ENCODE measurements around the gene NKD1.

NKD1 gene

GRCh38 chr16:50598256-50598894, 50.2 kb downstream of the NKD1 start:
- H3K4me1 Mint-ChIP-seq, result peaks cover 39% of the 10 kb centered on the region
- no peak overlapping the region for H3K4me3 Mint-ChIP-seq
- no peaks in the 10 kb centered on the region for H3K36me3 Mint-ChIP-seq (ENCODE audit: low read depth)
- H3K27me3 Mint-ChIP-seq, result no peaks in the 10 kb centered on the region
- DNase-seq, result no peak
- no peak overlapping the region for H3K27ac Mint-ChIP-seq
- no peak for ATAC-seq
- H3K9me3 Mint-ChIP-seq, result no peaks in the 10 kb centered on the region

- no peaks in the 10 kb centered on the region for H3K27me3 Mint-ChIP-seq
- no peak overlapping the region for H3K4me3 Mint-ChIP-seq
- no peaks in the 10 kb centered on the region for H3K9me3 Mint-ChIP-seq
- ATAC-seq (no peak), DNase-seq (no peak)
- no peaks in the 10 kb centered on the region for H3K36me3 Mint-ChIP-seq (ENCODE audit: low read depth)
- peak overlapping the region; percentile 22 for H3K27ac Mint-ChIP-seq
- H3K4me1 Mint-ChIP-seq, result peaks cover 43% of the 10 kb centered on the region
Measured at GRCh38 chr16:50598936-50599361, 50.8 kb downstream of the NKD1 start.

GRCh38 chr16:50599494-50599893, 51.3 kb downstream of the NKD1 start:
- no peak overlapping the region for H3K4me3 Mint-ChIP-seq
- H3K9me3 Mint-ChIP-seq, result no peaks in the 10 kb centered on the region
- H3K36me3 Mint-ChIP-seq (ENCODE audit: low read depth), result no peaks in the 10 kb centered on the region
- peaks cover 43% of the 10 kb centered on the region for H3K4me1 Mint-ChIP-seq
- peak; percentile 70 for ATAC-seq
- peak overlapping the region; percentile 22 for H3K27ac Mint-ChIP-seq
- DNase-seq, result no peak
- no peaks in the 10 kb centered on the region for H3K27me3 Mint-ChIP-seq

GRCh38 chr16:50600582-50601283, 52.5 kb downstream of the NKD1 start:
- Mint-ChIP-seq H3K9me3 (no peaks in the 10 kb centered on the region), H3K27ac (no peak overlapping the region), H3K36me3 (ENCODE audit: low read depth) (no peaks in the 10 kb centered on the region), H3K4me1 (peaks cover 43% of the 10 kb centered on the region), H3K27me3 (no peaks in the 10 kb centered on the region), H3K4me3 (no peak overlapping the region)
- no peak for ATAC-seq
- no peak for DNase-seq

- Mint-ChIP-seq H3K9me3 (no peaks in the 10 kb centered on the region), H3K27ac (no peak overlapping the region), H3K4me3 (no peak overlapping the region), H3K27me3 (no peaks in the 10 kb centered on the region), H3K4me1 (peaks cover 43% of the 10 kb centered on the region), H3K36me3 (ENCODE audit: low read depth) (no peaks in the 10 kb centered on the region)
- DNase-seq, result no peak
- no peak for ATAC-seq
Measured at GRCh38 chr16:50601341-50601740, 53.1 kb downstream of the NKD1 start.

GRCh38 chr16:50602126-50602525, 53.9 kb downstream of the NKD1 start:
- no peaks in the 10 kb centered on the region for H3K9me3 Mint-ChIP-seq
- H3K27me3 Mint-ChIP-seq, result no peaks in the 10 kb centered on the region
- no peak overlapping the region for H3K27ac Mint-ChIP-seq
- H3K4me3 Mint-ChIP-seq, result no peak overlapping the region
- ATAC-seq, result no peak
- DNase-seq, result no peak
- H3K36me3 Mint-ChIP-seq (ENCODE audit: low read depth), result no peaks in the 10 kb centered on the region
- H3K4me1 Mint-ChIP-seq, result peaks cover 43% of the 10 kb centered on the region

- Mint-ChIP-seq H3K27me3 (no peaks in the 10 kb centered on the region), H3K27ac (no peak overlapping the region)
- ATAC-seq, result no peak
Measured at GRCh38 chr16:50602531-50603205, 54.5 kb downstream of the NKD1 start.

GRCh38 chr16:50603206-50604064, 55.2 kb downstream of the NKD1 start:
- Mint-ChIP-seq H3K9me3 (no peaks in the 10 kb centered on the region), H3K4me1 (peaks cover 43% of the 10 kb centered on the region), H3K4me3 (no peak overlapping the region), H3K27me3 (no peaks in the 10 kb centered on the region), H3K36me3 (ENCODE audit: low read depth) (no peaks in the 10 kb centered on the region), H3K27ac (no peak overlapping the region)
- ATAC-seq, result no peak
- no peak for DNase-seq

More at GRCh38 chr16:50602531-50603205, 54.5 kb downstream of the NKD1 start:
- DNase-seq, result peak; percentile 13
- no peak overlapping the region for H3K4me3 Mint-ChIP-seq
- H3K36me3 Mint-ChIP-seq (ENCODE audit: low read depth), result no peaks in the 10 kb centered on the region
- H3K9me3 Mint-ChIP-seq, result no peaks in the 10 kb centered on the region
- H3K4me1 Mint-ChIP-seq, result peaks cover 43% of the 10 kb centered on the region

GRCh38 chr16:50604065-50604418, 55.8 kb downstream of the NKD1 start:
- peaks cover 42% of the 10 kb centered on the region for H3K4me1 Mint-ChIP-seq
- no peaks in the 10 kb centered on the region for H3K36me3 Mint-ChIP-seq (ENCODE audit: low read depth)
- H3K4me3 Mint-ChIP-seq, result no peak overlapping the region
- DNase-seq, result no peak
- ATAC-seq, result no peak
- H3K9me3 Mint-ChIP-seq, result no peaks in the 10 kb centered on the region
- H3K27ac Mint-ChIP-seq, result no peak overlapping the region
- H3K27me3 Mint-ChIP-seq, result no peaks in the 10 kb centered on the region

- Mint-ChIP-seq H3K4me1 (peaks cover 36% of the 10 kb centered on the region), H3K4me3 (no peak overlapping the region), H3K27me3 (no peaks in the 10 kb centered on the region), H3K27ac (no peak overlapping the region), H3K36me3 (ENCODE audit: low read depth) (no peaks in the 10 kb centered on the region), H3K9me3 (no peaks in the 10 kb centered on the region)
- no peak for DNase-seq
- ATAC-seq, result no peak
Measured at GRCh38 chr16:50604610-50605009, 56.4 kb downstream of the NKD1 start.

GRCh38 chr16:50605733-50606430, 57.7 kb downstream of the NKD1 start:
- ATAC-seq (no peak), DNase-seq (no peak)
- Mint-ChIP-seq H3K4me1 (peaks cover 25% of the 10 kb centered on the region), H3K27me3 (no peaks in the 10 kb centered on the region), H3K27ac (no peak overlapping the region), H3K9me3 (no peaks in the 10 kb centered on the region), H3K36me3 (ENCODE audit: low read depth) (no peaks in the 10 kb centered on the region), H3K4me3 (no peak overlapping the region)

- no peak for ATAC-seq
- no peaks in the 10 kb centered on the region for H3K9me3 Mint-ChIP-seq
- no peak overlapping the region for H3K27ac Mint-ChIP-seq
Measured at GRCh38 chr16:50606431-50607050, 58.3 kb downstream of the NKD1 start.

GRCh38 chr16:50607051-50607431, 58.8 kb downstream of the NKD1 start:
- no peak for DNase-seq
- H3K27me3 Mint-ChIP-seq, result no peaks in the 10 kb centered on the region
- H3K9me3 Mint-ChIP-seq, result no peaks in the 10 kb centered on the region
- peaks cover 18% of the 10 kb centered on the region for H3K4me1 Mint-ChIP-seq
- no peaks in the 10 kb centered on the region for H3K36me3 Mint-ChIP-seq (ENCODE audit: low read depth)
- no peak overlapping the region for H3K4me3 Mint-ChIP-seq
- no peak for ATAC-seq
- H3K27ac Mint-ChIP-seq, result no peak overlapping the region

More at GRCh38 chr16:50606431-50607050, 58.3 kb downstream of the NKD1 start:
- H3K4me3 Mint-ChIP-seq, result no peak overlapping the region
- no peaks in the 10 kb centered on the region for H3K36me3 Mint-ChIP-seq (ENCODE audit: low read depth)
- no peak for DNase-seq
- H3K27me3 Mint-ChIP-seq, result no peaks in the 10 kb centered on the region
- peaks cover 23% of the 10 kb centered on the region for H3K4me1 Mint-ChIP-seq

- Mint-ChIP-seq H3K4me3 (no peak overlapping the region), H3K9me3 (no peaks in the 10 kb centered on the region), H3K36me3 (ENCODE audit: low read depth) (no peaks in the 10 kb centered on the region), H3K27me3 (no peaks in the 10 kb centered on the region), H3K4me1 (peaks cover 14% of the 10 kb centered on the region), H3K27ac (no peak overlapping the region)
- ATAC-seq (no peak), DNase-seq (no peak)
Measured at GRCh38 chr16:50607447-50607846, 59.3 kb downstream of the NKD1 start.
